Left renal pelvis (tissue), 4 donors: ENCODE measurements around the gene KIF21B. TPM values are rescaled to one million over a fixed set of nuclear protein-coding genes. Genes with fewer than 3 reads are reported as not detected.

Source experiments
- DNase-seq, 4 donors: peaks; one replicate each; pipeline ENCODE4 v3.0.0-alpha.2; 2013; ENCODE audit warnings: low read depth in 4 of 4, low spot score in 3 of 4
- polyA plus RNA-seq, 4 donors: library from polyadenylated mRNA; unstranded; fragments of 120-200 nt; gene quantifications; one replicate each; pipeline ENCODE4 v1.2.1, GENCODE V29; 2013; ENCODE audit not compliant: insufficient read length in 4 of 4

The KIF21B gene, protein sequence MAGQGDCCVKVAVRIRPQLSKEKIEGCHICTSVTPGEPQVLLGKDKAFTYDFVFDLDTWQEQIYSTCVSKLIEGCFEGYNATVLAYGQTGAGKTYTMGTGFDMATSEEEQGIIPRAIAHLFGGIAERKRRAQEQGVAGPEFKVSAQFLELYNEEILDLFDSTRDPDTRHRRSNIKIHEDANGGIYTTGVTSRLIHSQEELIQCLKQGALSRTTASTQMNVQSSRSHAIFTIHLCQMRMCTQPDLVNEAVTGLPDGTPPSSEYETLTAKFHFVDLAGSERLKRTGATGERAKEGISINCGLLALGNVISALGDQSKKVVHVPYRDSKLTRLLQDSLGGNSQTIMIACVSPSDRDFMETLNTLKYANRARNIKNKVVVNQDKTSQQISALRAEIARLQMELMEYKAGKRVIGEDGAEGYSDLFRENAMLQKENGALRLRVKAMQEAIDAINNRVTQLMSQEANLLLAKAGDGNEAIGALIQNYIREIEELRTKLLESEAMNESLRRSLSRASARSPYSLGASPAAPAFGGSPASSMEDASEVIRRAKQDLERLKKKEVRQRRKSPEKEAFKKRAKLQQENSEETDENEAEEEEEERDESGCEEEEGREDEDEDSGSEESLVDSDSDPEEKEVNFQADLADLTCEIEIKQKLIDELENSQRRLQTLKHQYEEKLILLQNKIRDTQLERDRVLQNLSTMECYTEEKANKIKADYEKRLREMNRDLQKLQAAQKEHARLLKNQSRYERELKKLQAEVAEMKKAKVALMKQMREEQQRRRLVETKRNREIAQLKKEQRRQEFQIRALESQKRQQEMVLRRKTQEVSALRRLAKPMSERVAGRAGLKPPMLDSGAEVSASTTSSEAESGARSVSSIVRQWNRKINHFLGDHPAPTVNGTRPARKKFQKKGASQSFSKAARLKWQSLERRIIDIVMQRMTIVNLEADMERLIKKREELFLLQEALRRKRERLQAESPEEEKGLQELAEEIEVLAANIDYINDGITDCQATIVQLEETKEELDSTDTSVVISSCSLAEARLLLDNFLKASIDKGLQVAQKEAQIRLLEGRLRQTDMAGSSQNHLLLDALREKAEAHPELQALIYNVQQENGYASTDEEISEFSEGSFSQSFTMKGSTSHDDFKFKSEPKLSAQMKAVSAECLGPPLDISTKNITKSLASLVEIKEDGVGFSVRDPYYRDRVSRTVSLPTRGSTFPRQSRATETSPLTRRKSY (N-terminal part only)
- polyA plus RNA-seq = 1 to 10 TPM; 2.1 to 3.5 (median 2.5) TPM

DNA sequence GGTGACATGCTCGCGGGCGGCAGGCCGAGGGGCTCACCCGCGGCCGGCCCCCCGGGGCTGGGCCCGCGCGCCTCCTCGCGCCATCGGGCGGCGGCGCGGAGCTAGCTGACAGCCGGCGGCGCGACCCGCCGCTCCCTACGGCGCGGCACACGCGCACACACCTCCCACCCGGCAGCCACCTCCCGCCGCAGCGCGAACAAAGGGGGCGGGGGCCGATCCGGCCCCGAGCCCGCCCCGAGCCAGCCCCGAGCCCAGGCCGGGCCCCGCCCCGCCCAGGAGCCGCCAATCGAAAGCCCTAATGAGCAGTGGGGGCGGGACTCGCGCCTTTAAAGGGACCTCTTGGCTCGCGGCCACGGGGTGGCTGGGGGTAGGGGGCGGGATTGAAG, at the start of gene KIF21B:
Gene KIF21B (minus strand): TSS at position 198 of the 386 bp plus-strand sequence. CDS start 331 bp downstream, outside the sequence.
- peak; percentile 36 to 67 (median 50) for DNase-seq

DNA sequence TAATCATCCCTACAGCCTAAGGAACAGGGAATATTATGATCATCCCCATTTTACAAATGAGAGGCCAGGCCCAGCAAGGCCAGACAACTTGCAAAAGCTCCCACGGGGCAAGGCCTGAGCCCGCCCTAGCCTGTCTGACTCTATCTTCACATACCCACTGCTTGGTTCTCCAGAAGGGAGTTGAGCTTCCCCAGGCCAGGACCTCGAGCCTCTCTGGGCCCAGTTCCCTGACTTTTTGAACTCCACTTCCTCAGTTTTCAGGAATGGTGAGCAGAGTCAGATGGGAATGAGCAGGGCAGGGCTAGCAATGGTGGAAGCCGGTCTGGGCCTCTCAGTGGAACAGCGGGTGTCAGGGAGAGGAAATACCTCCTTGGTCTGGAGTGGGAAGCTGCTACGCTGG, 49.4 kb upstream of the KIF21B start:
- DNase-seq = no peak

DNA sequence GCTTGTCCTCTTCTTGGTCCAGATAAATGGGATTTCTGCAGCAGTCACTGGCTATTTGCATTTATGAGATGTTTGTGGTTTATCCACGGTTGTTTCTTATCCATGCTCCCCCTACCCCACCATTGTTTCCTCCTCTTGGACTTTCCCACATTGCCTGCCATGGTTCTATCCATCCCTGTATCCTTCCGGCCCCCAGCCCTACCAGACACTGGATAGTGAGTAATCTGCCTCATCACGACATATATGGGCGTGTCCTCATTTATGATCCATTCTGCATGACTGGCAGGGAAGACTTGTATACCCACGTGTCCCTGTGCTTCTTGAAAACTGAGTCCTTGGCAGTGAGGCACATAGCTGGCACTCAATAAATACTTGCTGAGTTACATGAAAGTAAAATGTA, 48.6 kb upstream of the KIF21B start:
- DNase-seq = no peak

DNA sequence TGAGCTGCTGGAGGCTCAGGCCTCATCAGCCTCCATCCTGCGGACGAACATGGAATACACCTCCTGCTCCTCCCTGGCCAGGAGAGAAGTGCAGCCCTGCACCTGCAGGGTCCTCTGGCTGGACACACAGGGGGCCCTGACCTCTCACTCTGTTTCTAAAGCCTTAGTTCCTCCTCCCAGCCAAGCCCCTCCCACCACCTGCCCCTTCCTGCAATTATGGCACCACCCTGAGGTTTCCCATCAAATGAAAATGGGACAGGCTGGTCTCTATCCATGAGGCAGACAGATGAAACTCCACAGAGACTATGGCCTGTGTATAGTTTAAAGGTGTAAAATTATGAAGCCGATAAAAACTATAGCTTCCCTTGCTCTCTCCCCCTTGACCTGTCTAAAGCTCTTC, 46.1 kb upstream of the KIF21B start:
- no peak for DNase-seq

DNA sequence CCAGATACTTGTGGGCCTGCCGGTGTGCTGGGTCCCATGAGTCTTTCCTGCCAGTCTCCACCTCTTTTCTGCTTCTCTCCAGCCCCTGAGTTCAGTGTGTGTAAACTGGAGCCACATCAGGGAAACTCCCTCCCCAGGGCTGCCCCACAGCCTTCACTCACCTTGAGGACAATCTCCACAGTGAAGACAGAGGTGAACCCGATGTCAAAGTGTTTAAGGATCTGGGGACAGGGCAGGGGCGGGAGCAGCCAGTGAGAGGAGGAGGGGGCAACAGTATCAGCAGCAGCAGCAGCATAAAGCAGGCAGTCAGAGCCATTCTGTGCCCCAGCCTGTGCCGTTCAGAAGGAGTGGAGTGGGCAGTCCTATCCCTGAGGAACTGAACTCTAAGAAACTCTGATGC, 45.5 kb upstream of the KIF21B start:
- no peak for DNase-seq

DNA sequence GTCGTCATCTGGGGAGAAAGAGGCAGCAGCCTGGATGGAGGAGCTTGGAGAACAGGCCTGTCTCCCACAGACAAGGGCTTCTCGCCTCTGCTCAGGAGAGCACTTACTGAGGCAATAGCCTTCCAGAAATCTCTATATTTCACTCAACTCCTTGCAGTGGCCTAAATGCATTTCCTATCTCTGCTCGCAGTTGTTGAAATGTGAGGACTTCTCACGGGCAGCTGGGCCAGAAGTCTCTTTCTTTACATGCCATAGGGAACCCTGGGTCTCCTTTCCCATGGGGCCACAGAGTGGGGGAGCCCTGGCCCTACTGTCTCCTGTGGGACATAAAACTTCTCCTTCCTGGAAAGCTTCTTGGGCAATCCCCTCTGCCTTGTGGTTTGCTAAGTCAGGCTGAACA, 43.5 kb upstream of the KIF21B start:
- DNase-seq = no peak

DNA sequence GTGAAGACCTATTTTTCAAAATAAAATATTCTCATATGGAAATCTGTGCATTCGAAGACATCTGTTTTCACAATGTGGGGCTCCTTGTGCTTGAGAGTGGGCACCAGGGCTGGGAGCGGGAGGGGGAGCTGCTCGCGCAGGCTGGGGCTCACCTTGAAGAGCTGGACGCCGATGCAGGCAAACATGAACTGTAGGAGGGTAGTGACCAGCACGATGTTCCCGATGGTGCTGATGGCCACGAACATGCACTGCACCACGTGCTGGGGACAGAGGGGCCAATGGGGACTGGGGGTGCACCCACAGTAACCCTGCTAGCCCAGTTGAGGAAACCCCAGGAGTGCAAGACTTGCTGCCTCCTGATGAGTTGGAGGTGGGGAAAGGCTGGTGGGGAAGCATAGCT, 42.2 kb upstream of the KIF21B start:
- DNase-seq = no peak

DNA sequence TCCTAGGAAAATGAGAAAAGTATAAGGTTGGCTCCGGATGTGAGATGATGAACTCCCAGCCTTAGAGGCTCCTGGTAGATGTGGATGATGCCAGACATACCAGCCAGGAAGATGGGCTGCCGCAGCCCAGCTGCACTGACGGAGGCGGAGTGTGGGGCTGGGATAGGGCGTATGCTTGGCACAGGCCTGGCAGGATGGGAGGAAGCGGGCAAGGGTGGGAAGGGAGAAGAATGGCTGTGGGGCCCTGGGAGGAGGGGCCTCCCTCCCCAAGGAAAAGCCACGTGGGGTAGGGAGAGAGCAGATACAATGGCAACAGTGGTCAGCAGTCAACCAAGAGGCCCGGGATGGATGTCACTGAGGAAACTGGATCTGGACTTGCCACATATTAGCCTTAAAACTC, 41.3 kb upstream of the KIF21B start:
- no peak for DNase-seq

DNA sequence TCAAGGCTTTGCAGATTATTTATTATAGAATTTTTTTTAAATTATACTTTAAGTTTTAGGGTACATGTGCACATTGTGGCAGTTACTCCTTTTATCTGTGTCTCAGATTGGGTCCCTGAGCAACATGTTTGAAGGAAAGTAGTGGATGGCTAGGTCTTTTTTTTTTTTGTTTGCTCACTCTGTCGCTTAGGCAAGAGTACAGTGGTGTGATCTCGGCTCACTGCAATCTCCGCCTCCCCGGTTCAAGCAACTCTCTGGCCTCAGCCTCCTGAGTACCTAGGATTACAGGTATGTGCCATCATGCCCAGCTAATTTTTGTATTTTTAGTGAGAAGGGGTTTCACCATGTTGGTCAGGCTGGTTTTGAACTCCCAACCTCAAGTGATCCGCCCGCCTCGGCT, 39.6 kb upstream of the KIF21B start:
- DNase-seq = no peak

DNA sequence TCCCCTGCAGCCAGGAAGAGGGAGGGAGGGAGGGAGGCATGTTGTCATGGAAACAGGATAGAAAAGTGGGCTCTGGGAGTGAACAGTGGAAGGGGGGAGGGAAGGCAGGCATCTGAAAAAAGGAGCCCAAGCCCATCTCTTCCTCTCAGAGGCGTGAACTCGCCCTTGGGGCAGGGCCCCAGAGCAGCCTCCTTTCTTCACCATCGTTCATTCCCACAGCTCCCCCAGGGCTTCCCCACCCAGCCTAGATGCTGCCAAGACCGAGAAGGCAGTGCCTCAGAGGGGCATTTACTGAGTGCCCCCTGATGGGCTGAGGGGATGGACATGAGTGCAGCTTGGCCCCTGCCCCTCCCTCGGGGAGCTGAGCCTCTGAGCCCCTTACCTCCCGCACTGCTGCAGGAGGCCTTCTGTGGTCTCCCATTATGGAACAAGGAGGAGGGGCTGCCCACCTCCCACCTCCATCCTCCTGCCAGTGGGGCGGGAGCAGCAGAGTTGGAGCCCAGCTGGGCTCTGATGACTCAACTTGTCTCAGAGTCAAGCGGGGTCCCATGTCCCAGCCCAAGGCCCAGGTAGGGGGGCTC, 39.1 kb upstream of the KIF21B start:
- DNase-seq = no peak

DNA sequence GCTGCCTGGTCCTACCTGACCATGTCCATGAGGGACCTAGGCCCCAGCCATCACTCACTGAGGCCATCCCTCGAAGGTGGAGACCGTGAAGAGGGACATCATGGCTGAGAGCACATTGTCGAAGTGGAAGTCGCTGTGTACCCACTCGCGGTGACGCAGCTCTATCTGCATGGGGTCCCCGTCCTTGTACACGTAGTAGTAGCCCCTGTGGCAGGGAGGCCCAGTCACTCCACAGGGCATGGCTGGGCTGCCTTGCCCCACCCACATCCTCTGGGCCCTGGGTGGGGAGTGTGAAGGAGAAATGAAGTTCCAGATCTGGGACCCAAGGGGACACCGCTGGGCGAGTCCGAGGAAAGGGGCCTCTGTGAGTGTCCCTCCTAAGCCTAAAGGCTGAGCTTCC, 38.4 kb upstream of the KIF21B start:
- no peak for DNase-seq

DNA sequence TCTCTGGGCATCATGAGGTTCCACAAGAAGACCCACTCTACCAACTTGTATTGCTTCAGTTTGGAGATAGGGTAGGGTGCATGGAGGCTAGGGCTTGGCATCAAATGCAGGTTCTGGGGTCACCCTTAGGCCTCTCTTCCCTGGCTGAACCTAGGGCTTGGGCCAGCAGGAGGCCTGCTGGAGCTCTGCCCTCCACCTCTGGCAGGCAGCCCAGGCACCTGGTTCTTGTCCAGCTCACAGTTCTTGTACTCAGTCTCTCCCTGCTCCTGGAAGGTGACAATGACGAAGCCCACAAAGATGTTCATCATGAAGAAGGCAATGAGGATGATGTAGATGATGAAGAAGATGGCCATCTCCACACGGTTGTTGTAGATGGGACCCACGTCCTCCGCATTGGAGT, 37.5 kb upstream of the KIF21B start:
- DNase-seq = no peak

DNA sequence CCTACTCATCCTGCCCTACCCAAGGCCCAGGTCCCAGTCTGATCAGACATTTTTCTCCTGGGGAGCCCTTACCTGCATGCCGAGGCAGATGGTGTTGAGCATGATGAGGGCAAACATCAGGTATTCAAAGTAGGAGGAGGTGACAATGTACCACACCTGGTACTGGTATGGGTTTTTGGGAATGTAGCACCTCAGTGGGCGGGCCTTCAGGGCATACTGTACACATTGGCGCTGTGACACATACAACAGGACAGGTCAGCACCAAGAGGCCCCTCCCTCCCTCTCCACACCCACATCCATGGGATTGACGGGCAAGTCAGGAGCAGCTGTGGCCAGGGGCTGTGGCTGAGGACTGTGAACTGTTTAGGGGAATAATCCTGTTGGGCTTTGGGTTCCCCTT, 37.1 kb upstream of the KIF21B start:
- DNase-seq = no peak

DNA sequence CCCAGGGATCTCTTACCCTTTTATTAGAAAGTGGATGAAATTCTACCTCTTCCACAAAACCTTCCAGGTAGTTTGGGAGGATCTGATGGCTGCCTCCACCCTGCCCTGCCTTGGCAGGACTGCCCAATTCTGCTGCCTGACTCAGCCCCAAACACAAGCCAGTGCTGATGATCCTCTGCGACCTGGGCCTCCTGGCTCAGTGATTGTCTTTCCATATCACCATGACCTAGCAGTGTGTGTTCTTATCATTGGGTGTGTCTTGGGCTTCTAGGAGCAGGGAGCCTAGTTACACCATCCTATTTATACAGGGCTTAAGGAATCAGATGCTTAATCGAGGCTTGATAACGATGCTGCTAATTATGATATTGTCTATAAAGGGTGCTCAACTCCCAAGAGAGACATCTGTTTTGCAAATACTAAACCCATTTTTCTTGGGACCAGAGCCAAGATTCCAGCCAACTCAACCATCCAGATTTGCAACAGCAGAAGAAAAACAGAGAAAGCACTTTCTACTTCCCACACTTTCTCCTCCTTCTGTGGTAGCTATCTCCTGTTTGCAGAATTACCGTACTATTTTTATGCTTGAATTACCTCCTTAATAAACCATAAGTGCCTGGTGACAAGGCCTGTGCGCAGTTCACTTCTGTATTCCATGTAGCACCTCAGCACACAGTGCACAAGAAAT, 36.5 kb upstream of the KIF21B start:
- DNase-seq = no peak

DNA sequence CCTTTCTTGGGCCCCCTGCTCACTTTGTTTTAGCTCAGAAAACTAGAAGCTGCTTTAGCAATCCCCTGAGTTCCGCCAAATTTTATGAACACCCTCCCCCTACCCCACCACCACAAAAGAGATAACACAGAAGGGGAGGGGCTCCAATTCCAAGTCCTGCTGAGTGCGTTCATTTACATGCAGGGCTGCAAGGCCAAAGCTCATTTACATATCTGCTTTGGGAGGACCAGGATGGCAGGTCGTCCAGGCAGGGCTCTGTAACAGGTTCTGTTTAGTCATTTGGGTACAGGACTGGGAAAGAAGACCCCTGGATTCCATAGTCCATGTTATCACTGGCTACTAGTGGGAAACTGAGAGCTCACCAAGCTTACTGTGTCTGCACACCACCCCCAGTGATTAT, 35.9 kb upstream of the KIF21B start:
- DNase-seq = no peak

DNA sequence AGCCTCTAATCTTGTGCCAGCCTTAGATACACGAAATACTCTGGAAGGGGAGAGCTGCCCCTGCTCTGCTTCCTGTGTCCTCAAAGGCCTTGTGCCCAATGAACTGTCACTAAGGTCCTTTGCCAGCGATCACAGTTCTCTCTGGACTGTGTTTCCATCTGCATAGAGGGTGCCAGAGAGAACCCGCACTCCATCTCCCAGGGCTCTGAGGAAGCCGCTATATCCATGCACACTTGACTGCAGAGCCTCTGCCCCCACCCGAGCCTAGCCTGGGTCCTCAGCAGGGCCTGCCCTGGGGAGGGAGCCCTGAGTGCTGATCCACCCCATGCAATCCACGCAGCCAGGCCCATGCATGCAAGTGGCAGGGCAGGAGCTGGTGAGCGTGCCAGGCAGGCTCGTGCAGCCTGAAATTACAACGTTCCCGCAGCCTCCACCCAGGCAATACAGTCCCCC, 30.6 kb upstream of the KIF21B start:
- no peak for DNase-seq

DNA sequence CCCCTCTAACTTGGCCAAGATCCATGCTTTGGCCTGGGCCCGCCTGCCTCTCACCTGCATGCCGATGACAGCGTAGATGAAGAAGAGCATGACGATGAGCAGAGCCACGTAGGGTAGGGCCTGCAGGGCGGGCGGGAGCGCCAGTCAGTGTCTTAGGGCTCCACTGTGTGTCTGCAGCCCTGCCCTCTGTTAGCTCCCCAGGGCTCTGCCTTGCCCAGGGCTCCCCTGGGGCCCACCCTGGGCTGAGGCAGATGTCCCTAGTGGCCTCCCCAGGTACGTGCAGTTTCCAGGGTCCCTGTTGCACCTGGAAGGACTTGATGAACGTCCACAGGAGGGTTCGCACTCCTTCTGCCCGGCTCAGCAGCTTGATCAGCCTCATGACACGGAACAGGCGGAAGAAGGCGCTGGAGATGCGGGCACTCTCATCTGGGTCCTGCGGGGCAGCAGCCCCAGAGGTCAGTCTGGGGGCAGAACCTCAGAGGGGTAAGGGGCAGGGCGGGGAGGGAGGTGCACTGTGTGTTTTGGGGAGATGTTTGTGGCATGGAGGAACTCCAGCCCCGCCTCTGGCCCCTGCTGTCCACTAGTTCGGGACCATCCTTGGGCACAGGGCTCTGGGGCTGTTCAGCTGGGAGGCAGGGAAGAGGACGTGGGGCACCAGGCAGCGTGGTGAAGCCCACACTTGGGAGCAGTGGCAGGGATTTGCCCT, 29.8 kb upstream of the KIF21B start:
- DNase-seq = no peak

DNA sequence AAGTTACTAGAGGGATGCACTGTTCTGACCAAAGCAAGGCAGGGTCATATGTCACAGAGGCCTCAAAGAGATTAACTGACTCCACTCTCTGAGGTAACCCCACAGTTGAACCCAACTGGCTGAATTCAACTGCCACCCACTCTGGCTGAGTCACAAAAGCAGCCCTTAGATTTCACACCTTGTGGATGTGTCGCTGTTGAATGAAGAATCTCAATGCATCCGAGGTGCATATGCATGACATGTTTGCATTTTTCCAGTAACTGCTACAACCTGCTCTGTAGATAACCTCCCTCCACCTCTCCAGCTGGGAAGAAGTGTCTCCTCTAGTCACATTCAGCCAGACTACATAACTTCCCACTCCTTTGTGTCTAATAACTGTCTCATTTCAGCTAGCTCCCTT, 27.9 kb upstream of the KIF21B start:
- no peak for DNase-seq

DNA sequence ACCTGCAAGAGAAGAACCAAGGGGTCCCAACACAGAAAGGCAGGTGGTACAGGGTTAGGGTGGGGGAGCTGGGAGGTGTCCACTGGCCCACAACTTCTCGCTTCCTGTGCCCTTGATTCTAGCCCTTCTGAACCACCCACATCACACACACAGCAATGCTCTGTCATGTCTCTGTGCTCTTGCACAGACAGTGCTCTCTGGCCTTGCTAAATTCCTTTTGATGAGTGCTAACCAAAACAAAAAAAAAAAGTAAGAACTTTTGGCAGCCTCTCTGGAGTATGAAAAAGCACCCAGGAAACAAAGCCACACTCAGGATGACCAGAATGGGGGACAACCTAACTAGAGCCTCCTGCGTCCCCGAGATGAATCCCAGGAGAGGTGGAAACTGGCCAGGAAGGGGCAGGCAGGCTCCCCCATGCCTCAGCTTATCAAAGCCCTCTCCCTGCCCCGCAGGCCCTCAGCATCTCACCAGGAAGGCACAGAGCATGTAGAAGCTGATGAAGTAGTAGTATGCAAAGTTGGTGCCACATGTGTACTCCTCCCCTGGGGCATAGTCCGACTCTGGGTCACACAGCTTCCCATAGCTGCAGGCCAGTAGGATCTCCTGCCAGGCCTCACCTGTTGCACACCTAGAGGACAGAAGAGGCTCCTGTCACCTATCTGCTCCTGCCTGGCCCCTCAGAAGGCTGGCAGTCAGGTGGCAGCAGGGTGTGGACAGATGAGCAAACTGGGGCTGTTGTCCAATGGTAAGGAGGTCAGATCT, 27.2 kb upstream of the KIF21B start:
- DNase-seq = no peak
